MCF 10A (cell line): ENCODE data around the gene LPAR3. TPM values are rescaled to one million over a fixed set of nuclear protein-coding genes. Genes with fewer than 3 reads are reported as not detected.

Experiments used
- BruUV-seq: library from RNA; stranded (reverse); fragments of 400-500 nt; replicated peaks from 2 replicates; lab custom pipeline; 2021; lab: Mats Ljungman, UMichigan
- CTCF ChIA-PET: fragments of 300-600 bp; sonication (Branson Sonifier 250); formaldehyde crosslinking; extraction: SDS; loops from one replicate; lab custom pipeline; 2021; ENCODE audit warnings: antibody characterized with exemption, inconsistent platforms; lab: Yijun Ruan, JAX
- POLR2A ChIA-PET: fragments of 300-600, 350-650 bp; sonication (Branson Sonifier 250); formaldehyde crosslinking; extraction: SDS; loops from one replicate; lab custom pipeline; 2020; ENCODE audit warnings: antibody characterized with exemption, inconsistent platforms; lab: Yijun Ruan, JAX
- DNase-seq: peaks from one replicate; pipeline ENCODE4 v3.0.0-alpha.2; 2018; ENCODE audit not compliant: unreplicated experiment
- H3K27ac Mint-ChIP-seq: one replicate; pipeline ENCODE4 v1.8.0; 2022; ENCODE audit warnings: mild to moderate bottlenecking, low read depth, mixed read lengths; ENCODE audit not compliant: unreplicated experiment
- H3K27me3 Mint-ChIP-seq: one replicate; pipeline ENCODE4 v1.8.0; 2022; ENCODE audit warnings: mixed read lengths; ENCODE audit not compliant: insufficient read depth, unreplicated experiment
- H3K36me3 Mint-ChIP-seq: one replicate; pipeline ENCODE4 v1.8.0; 2022; ENCODE audit warnings: mild to moderate bottlenecking, moderate library complexity, mixed read lengths; ENCODE audit not compliant: insufficient read depth, unreplicated experiment
- H3K4me1 Mint-ChIP-seq: one replicate; pipeline ENCODE4 v1.8.0; 2022; ENCODE audit warnings: mixed read lengths; ENCODE audit not compliant: insufficient read depth, unreplicated experiment
- H3K4me3 Mint-ChIP-seq: one replicate; pipeline ENCODE4 v1.8.0; 2022; ENCODE audit warnings: mild to moderate bottlenecking, moderate library complexity, mixed read lengths; ENCODE audit not compliant: unreplicated experiment
- H3K9me3 Mint-ChIP-seq: one replicate; pipeline ENCODE4 v1.8.0; 2022; ENCODE audit warnings: mixed read lengths; ENCODE audit not compliant: unreplicated experiment
- CTCF ChIP-seq: fragments of 200-600 bp; IDR thresholded peaks from one replicate; pipeline ENCODE4 v1.8.0; 2022; ENCODE audit warnings: antibody characterized with exemption, mild to moderate bottlenecking; ENCODE audit not compliant: unreplicated experiment
- intact Hi-C: fragments of 100-400 bp; cut with micrococcal nuclease; formaldehyde crosslinking; loops from 2 replicates; pipeline ENCODE4 v1.14.1; 2022
- total RNA-seq: library from RNA; stranded (reverse); gene quantifications from 2 replicates; pipeline ENCODE4 v1.2.3, GENCODE V29; 2022

The LPAR3 gene
- total RNA-seq, 1 experiment from 2014 or later, result 1.0 TPM

- no peak overlapping the region for H3K4me3 Mint-ChIP-seq
- intact Hi-C loops, result no loop called here
- no TSS peak for BruUV-seq
- no peaks in the 10 kb centered on the region for H3K27me3 Mint-ChIP-seq
- ChIA-PET CTCF (no interaction called here), POLR2A (no interaction called here)
- no peak for TF ChIP-seq CTCF
- H3K36me3 Mint-ChIP-seq, result no peaks in the 10 kb centered on the region
- H3K27ac Mint-ChIP-seq, result no peak overlapping the region
- peaks cover 5% of the 10 kb centered on the region for H3K4me1 Mint-ChIP-seq
- H3K9me3 Mint-ChIP-seq, result no peaks in the 10 kb centered on the region
- no peak for DNase-seq
These were observed 30.9 kb downstream of the LPAR3 start for GRCh38 chr1:84861988-84862644.

GRCh38 chr1:84861516-84861915, 31.5 kb downstream of the LPAR3 start:
- POLR2A ChIA-PET, result no interaction called here
- no TSS peak for BruUV-seq
- H3K27me3 Mint-ChIP-seq, result no peaks in the 10 kb centered on the region
- DNase-seq, result no peak
- H3K4me3 Mint-ChIP-seq, result no peak overlapping the region
- no peak for TF ChIP-seq CTCF
- intact Hi-C loops, result no loop called here
- no peaks in the 10 kb centered on the region for H3K9me3 Mint-ChIP-seq
- no peaks in the 10 kb centered on the region for H3K36me3 Mint-ChIP-seq
- H3K27ac Mint-ChIP-seq, result no peak overlapping the region
- peaks cover 5% of the 10 kb centered on the region for H3K4me1 Mint-ChIP-seq
- CTCF ChIA-PET, result interaction anchor here (0.6 kb wide), 1 partner anchor 449 kb away, joined by 3 read pairs; no protein-coding TSS in a partner anchor

- no peaks in the 10 kb centered on the region for H3K36me3 Mint-ChIP-seq
- DNase-seq, result no peak
- peaks cover 7% of the 10 kb centered on the region for H3K9me3 Mint-ChIP-seq
- H3K4me1 Mint-ChIP-seq, result peaks cover 15% of the 10 kb centered on the region
- ChIA-PET CTCF (interaction anchor here (0.7 to 1.2 kb wide), 2 partner anchors 18 to 89 kb away, joined by 3 read pairs; no protein-coding TSS in a partner anchor), POLR2A (interaction anchor here (0.6 to 1.3 kb wide), 2 partner anchors 12 to 14 kb away, joined by 3 to 4 read pairs; no protein-coding TSS in a partner anchor)
- no peak for TF ChIP-seq CTCF
- H3K27me3 Mint-ChIP-seq, result no peaks in the 10 kb centered on the region
- H3K4me3 Mint-ChIP-seq, result no peak overlapping the region
- no peak overlapping the region for H3K27ac Mint-ChIP-seq
- intact Hi-C loops, result no loop called here
- BruUV-seq, result no TSS peak
These were observed 33.1 kb downstream of the LPAR3 start for GRCh38 chr1:84859866-84860265.

GRCh38 chr1:84857906-84858305, 35.1 kb downstream of the LPAR3 start:
- H3K4me1 Mint-ChIP-seq, result peaks cover 34% of the 10 kb centered on the region
- intact Hi-C loops, result no loop called here
- H3K27me3 Mint-ChIP-seq, result no peaks in the 10 kb centered on the region
- no peak for TF ChIP-seq CTCF
- DNase-seq, result no peak
- no peak overlapping the region for H3K4me3 Mint-ChIP-seq
- H3K36me3 Mint-ChIP-seq, result no peaks in the 10 kb centered on the region
- H3K27ac Mint-ChIP-seq, result no peak overlapping the region
- ChIA-PET CTCF (interaction anchor here (0.7 to 1.1 kb wide), 3 partner anchors 9 to 104 kb away, joined by 3 to 5 read pairs (median 3); no protein-coding TSS in a partner anchor), POLR2A (interaction anchor here (1.0 to 2.4 kb wide), 2 partner anchors 10 to 15 kb away, joined by 4 to 11 read pairs; no protein-coding TSS in a partner anchor)
- no TSS peak for BruUV-seq
- peaks cover 13% of the 10 kb centered on the region for H3K9me3 Mint-ChIP-seq
